IPS DF 19.7 (cell line): Measurements from ENCODE around the gene IFT74.

Experiments used
- DNase-seq: peaks from one replicate; pipeline ENCODE4 v3.0.0-alpha.2; 2013; ENCODE audit warnings: low read depth, low spot score

Gene IFT74

DNA sequence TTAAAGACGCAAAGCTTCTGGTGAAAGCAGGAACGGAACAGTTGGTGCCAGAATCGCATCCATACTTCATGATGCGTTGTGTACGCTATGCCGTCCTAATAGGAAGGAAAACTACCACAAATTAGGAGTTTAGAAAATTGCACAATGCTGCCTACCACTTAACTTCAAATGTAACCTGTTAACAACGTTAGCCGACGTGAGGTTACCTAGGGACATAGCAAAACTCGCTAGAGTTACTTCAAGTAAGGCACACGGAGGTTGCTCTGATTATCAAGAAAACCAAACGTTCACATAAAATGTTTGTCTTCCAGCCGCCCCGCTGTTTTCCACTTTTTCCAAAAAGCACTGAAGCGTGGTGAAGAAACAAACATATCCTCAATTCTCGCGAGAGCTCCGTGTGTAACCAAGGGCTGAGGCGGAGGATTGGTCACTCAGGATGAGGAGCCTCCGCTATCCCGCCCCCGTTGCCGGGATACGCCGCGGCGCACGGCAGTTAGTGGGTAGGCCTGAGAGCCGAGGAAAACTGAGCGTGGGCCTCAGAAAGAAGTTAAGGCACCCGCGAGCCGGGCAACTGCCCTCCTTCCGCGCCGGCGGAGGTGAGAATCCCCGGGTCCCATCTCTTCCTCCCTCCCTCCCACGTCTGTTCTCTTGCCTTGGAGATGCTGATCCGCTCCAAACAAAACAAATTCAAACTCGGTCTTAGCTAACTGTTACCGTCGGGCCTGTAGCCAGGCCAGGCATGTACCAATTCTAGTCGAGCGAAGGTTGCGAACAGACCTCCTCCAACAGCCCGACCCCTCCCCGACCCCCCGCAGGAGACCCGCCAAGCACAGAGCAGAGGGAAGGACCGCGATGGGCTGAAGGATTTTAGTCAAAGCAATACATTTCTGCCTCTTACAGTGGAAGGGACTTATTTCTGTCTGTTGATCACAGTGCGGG, at the start of gene IFT74:
TSS of gene IFT74 (plus strand) at position 492 of the 939 bp plus-strand sequence. CDS start 5,556 bp downstream, outside the sequence.
- peak; percentile 91 for DNase-seq

DNA sequence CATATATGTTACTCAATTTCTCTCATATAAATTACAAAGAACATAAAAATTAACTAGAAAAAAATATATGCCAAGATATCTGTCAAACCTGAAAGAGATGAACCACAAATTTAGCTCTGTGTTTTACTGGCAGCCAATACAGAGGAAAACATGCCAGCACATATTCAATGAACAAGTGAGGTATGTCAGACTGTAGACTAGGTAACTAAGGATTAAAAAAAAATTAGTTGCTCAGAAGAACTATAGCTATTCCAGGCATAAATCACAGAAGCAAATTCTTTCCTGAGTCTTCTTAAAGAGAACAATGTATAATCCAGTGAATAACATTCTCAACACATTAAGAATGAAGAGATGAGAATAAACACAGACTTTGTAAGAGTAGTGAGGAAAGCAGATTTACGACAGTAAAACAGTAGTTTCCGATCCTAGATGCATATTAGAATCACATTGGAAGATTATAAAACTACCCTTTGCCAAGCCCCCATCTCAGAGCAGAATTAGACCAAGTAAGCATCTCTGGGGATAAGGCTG, 43.0 kb upstream of the IFT74 start:
- DNase-seq, result no peak

DNA sequence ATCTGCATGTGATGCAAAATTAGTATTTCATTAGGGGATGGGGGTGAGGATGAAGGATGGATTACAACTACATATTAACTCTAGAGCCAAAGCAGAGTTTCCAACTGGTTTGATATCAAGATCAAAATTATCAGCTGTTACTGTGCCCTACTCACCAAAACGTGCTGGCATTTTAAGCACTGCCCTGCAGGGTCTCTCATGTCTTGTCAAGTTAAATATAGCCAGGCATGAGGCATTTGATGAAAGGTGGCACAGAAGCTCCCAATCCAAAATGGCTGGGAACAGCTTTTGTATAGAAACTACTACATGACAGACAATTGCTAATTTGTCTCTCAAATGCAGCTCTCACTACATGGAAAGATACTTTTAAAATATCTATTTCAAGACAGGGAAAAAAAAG, 36.5 kb upstream of the IFT74 start:
- DNase-seq, result no peak

DNA sequence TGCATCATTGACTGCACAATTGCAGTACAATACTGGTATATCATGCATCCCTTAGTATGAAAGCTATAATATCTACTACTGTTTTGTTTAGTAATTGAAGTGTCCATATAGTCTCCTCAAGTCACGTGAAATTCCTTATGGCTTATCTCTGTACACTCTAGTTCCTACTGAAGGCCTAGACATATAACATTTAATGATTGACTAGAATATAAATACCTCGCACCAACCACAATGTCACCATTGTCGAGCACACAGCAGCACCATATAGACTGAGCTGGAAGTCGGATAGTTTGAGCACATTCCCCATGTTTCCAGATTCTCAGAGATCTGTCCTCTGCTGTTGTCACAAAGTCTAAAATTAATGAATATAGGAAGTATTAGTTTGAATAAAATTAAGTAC, 30.6 kb upstream of the IFT74 start:
- no peak for DNase-seq

DNA sequence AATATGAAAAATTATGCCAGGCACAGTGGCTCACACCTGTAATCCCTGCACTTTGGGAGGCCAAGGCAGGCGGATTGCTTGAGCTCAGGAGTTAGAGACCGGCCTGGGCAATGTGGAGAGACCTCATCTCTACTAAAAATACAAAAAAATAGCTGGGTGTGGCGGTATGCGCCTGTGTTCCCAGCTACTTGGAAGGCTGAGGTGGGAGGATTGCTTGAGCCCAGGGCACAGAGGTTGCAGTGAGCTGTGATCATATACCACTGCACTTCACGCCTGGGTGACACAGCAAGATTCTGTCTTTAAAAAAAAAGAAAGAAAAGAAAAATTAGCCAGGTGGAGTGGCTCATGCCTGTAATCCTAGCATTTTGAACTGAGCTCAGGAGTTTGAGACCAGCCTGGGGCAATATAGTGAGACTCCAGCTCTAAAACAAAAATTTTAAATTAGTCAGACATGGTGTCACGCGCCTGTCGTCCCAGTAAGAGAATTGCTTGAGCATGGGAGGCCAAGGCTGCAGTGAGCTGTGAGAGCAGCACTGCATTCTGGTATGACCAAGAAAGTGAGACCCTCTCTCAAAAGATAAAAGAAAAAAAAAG, 27.2 kb upstream of the IFT74 start:
- DNase-seq, result no peak

DNA sequence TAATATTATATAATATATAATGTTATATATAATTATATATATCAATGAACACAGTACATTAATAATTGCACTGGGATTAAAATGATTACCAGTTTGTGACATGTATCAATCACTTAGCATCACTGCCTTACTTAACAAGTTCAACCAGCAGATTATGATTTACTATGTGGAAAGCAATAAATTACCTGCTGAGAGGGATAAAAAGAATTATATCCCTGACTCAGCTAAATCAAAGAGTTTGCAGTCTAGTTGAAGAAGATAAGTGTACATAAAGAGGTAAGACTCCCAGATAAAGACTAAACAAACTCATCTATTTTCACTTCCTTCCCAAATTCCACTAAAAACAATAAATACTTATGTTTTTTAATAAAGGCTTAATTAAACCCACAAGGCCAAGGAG, 20.4 kb upstream of the IFT74 start:
- DNase-seq, result no peak

DNA sequence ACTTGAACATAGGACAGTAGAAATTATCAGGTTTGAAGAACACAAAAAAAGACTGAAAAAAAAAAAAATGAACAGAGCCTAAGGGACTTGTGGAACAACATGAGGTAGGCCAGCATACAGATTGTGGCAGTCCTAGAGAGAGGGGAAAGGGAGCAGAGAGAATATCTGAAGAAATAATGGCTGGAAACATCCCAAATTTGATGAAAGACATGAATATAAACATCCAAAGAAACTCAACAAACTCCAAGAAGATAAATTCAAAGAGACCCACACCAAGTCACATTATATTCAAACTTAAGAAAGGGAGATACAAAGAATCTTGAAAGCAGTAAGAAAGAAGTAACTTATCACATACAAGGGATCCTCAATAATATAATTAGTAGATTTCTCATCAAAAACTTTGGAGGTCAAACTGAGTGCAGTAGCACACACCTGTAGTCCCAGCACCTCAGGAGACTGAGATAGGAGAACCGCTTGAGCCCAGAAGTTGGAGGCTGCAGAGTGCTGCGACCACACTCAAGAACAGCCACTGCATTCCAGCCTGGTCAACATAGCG, 18.3 kb upstream of the IFT74 start:
- no peak for DNase-seq

DNA sequence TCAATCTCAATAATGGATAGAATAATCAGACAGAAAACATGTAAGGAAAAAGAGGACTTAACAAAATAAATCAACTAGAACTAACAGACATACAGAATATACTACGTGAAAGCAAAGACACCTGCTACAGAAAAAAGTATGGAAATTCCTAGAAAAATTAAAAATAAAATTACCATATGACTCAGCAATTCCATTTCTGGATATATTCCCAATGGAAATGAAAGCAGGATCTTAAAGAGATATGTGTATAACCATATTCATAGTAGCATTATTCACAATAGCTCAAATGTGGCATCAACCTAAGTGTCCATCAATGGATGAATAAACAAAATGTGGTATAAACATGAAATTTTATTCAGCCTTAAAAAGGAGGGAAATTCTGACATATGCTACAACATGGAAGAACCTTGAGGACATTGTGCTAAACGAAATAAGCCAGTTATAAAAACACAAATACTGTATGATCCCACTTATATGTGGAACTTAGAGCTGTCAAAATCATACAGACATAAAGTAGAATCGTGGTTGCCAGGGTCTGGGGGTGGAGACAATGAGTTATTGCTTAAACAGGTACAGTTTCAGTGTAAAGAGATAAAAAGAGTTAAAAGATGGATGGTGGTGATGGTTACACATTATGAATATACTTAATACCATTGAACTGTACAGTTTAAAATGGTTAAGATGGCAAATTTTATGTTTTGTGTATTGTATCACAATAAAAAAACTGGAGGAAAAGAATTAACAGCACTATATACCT, 16.1 kb upstream of the IFT74 start:
- no peak for DNase-seq

DNA sequence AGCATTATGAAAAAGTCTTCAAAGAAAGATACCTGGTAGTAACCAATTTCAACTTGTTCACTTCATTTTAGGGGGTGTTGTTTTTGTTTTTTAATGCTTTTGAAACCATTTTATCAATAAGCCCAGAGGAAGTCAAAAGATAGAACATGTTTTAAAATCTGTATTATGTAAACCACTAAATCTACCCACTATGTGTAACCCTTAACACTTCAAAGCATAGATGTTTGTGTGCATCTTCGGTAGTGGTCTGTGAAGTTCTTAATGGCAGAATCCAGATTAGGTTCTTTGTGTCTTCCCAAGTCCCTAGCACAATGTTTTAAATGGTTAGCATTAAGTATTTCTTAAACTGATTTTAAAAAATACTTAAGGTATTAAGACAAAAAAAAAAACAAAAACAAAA, 15.4 kb upstream of the IFT74 start:
- no peak for DNase-seq

DNA sequence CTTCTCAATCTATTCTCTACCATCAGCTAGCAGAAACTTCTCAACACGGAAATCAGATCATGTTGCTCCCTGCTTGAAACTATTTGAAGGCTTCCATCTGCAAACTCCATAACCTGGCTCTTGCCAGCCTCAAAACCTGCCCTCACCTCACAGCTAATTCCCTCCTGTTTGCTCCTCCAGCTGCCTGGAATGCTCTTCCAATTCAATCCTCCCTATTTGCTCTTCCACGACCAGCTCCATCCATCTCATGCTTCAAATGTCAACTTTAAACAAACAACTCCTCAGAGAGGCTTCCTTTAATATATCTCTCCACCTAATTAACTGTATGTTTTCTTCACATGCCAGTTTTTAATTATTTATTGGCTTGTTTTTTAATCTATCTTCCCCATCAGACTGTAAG, 10.6 kb upstream of the IFT74 start:
- DNase-seq, result no peak

DNA sequence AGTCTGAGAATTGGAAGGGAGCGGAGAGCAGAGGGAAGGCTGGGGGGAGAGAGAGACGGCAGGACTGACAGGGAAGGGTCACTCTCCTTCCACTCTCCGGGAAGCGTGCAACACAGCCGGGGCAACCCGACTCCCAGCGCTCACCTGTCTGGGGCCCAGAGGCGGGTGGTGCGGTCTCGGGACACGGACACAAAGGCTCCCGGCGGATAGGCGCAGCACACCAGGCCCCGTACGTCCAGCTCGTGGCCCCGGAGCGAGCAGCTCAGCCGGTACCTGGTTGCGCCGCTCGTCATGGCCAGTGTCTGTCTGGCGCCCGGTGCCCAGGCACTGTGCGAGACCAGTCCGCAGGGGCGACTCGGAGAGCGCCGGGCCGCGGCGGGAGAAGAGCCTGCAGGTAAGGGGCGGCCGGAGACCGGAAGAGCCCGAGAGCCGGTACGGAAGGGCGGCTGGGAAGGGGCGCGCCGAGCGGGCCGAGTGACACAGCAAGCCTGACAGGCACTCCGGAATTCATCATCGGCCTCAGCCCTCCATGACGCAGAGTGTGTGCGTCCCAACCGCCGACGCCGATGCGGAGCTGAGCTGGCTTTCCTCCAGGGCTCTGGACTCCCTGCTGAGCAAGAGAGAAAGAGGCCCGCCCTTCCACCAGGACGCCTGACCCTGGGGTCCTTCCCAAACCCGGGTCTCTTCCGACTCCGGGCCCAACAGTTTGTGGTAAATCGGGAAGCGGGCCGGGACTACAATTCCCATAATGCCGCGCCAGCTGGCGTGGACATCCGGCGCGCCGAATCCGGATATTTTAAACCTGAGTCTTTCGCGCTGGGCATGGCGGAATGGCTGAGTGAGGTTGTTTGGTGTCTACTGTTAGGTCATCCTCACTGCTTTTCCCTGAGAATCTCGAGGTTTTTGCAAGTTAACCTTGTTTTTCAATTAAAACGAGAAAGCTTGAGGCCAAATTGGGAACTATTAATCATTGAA, 9.2 kb upstream of the IFT74 start, which contains the start of gene PLAA:
TSS of gene PLAA (minus strand) at position 490 of the 975 bp plus-strand sequence. CDS start at position 293, 197 bp downstream.
- DNase-seq, result peak; percentile 63

DNA sequence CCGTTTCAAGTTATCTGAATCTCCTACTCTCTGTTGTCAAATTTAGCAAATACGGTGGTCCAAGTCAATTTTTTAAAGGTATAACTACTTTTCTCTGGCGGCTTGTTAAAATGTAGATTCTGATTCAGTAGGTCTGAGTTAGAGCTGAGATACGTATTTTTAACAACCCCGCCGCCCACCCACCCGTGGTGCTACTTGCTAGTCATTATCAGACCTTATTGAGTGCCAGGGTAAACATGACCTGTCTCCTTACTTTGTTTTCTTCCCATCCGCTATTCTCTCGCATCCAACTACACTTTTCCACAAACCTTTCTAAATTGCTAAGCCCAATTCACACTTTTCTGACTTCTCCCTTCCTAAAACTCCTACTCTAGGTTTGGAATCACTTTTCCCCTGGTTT, 8.5 kb upstream of the IFT74 start:
- no peak for DNase-seq

DNA sequence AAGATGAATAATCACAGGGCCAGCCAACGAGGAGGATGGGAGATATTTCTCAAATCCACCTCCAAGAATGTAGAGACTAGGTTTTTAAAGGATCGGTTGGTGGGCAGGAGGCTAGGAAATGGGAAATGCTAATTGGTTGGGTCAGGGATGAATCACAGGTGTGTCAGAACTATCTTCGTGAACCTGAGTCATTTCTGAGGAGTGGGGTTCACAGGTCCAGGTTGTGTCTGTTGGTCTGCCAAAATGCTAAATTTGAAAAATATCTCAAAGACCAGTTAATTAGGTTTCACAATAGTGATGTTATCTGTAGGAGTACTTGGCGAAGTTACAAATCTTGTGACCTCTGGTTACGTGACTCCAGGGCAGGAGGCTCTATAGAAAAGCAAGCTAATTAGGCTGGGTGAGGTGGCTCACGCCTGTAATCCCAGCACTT, 6.6 kb upstream of the IFT74 start:
- no peak for DNase-seq

DNA sequence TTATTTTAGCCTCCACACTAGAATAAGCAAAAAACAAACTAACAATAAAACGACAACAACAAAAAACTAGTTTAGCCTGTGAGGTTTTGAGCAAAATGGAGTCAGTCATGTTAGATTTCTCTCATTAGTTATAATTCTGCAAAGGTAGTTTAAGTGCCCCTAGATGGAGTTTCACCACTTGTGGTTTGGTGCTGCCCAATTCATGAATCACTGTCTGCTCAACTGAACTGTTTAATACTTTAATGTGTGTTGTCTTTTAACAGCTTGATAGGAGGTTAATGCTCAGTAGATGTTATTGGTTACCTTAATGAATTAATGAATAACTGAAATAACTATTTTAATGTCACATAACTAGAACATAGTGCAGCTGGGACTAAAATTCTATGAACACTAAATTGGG, 5.7 kb upstream of the IFT74 start:
- DNase-seq, result no peak

DNA sequence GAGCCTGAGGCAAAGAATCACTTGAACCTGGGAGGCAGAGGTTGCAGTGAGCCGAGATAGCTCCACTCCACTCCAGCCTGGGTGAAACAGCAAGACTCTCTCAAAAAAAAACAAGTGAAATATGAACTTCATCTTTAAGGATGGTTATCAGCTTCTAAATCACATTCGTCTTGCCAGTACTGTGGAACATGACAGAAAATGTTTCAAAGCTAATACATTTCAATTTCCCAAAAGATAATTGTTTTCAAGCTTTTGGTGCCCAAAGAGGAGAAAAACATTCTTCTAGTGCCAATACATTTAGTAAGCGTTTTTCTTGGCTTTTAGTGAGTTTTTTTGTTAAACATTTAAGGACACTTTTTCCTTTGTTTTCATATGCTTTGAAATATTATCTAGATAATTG, 4.4 kb upstream of the IFT74 start:
- no peak for DNase-seq

DNA sequence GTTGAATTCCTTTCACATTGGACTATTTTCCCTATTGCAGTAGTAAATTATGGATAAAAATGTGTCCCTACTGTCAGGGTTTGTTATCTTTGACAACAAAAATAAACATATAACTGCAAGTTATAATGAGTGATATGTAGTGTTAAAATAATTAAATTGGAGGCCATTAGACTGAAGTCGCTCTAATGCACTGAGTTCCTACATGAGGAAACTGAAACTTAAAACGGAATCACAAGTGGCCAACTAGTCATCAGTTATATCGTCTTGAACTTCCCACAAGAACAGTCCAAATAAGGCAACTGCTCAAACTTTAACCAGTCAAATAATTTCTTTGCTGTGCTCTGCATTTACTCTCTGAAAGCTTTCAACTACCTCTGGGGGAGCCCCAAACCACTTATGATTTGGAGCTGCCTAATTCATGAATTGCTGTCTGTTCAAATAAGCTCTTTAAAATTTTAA, 2.1 kb upstream of the IFT74 start:
- no peak for DNase-seq

DNA sequence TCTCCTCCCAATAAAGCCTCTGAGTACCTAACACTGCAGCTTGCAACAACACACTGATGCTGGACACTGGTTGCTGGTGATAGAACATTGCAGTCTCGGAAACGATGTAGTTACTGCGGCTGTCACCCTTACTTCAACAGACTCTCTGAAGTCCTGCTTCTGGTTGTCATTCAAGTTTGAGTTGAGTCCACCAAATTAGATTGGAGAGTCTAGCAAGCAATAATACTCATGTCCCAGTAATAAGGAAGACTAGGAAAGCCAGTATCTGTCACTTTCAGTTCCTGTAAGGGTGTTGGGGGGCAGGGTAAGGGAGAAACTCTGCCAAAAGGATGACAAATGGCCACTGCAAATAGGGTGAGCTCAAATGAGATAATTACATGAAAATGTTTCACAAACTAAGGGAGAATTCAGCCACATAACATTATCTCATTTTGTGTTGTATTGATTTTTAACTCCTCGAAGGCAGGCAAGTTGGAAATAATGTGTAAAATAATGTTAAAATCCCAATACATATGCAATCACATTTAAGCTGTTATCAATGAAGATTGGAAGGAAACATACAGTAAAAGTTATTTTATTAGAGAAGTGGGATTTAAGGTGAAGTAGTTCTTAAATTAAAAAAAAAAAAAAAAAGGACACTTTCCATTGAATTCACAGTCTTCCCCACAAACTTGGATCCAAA, 849 bp upstream of the IFT74 start:
- DNase-seq, result no peak

DNA sequence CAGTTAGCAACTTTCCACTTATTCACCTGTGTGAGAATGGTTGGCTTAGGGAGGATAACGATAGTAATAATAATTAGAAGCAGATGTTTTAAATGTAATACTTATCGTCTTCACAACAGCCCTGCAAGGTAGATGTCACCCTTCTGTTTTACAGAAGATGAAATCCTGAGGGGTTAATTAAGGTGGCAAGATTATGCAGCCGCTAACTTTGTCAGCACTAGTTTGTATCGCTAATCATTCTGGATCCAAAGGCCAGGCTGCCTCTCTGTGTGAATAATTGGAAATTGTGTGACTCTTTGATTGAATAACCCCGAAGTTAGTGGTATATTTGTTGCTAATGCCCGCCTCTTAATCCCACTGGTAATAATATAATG, 635 bp downstream of the IFT74 start:
- DNase-seq, result no peak

DNA sequence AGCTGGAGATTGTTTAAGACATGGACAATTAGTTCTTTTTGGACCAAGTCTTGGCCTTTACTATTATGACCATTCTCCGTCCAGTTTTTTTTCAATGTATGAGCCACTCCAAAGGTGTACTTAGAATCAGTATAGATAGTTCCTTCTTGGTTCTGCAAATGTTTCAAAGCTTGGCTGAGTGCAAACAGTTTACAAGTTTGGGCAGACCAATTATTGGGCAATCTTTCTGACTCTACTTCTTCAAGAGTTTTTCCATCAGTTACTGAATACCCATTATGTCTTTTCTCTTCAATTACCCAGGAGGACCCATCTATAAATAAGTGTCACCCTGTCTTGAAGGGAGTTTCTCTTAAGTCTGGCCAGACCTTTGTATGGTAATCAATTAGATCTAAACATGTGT, 15.5 kb downstream of the IFT74 start:
- no peak for DNase-seq

DNA sequence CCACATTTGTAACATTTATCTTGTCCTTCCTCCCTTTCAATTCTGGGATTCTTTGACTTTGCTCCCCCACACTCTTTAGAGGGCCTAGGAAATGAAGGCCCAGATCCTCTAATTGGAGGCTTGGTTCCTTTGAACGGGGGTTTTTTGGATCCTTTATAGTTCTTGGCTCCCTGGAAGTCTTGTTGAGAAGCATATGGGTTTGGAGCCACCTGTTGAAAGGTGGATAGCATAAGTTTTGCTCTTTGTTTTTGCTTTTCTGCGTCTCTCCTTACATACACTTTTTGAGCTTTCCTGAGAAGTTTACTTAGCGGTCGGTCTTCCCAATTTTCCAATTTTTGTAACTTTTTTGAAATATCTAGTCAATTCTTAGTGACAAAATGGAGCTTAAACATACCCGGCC, 17.8 kb downstream of the IFT74 start:
- no peak for DNase-seq
